B cell (primary cell): ENCODE data around the gene IQSEC3.

ENCODE experiments used
- CTCF ChIP-seq: fragments of 200-600 bp; IDR thresholded peaks from one replicate; pipeline ENCODE4 v1.8.0; 2022; ENCODE audit warnings: antibody characterized with exemption, mild to moderate bottlenecking
- EZH2 ChIP-seq: IDR thresholded peaks from 2 replicates; pipeline ENCODE4 v1.6.1; 2012; ENCODE audit warnings: borderline replicate concordance, low read depth, mild to moderate bottlenecking, moderate library complexity, low read length; ENCODE audit not compliant: insufficient read depth, poor library complexity, severe bottlenecking

DNA sequence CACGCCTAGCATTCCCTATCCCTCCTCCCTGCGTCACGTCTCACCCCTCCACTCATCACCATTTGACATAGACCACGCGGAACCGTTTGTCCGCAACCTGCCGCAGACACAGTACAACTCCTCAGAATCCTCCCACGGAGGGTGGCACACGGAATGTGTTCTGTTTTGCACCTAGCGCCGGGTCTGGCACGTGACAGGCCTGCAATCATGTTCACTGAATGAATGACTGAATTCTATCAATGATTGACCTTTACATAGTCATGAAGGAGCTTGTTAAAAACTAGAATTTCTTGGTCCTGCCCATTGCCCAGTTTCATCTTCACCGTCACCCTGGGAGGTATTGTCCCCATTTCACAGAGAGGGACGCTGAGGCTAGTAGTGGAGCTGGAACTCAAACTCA, 142.7 kb downstream of the IQSEC3 start:
- TF ChIP-seq CTCF: no peak
- no peak for TF ChIP-seq EZH2
